ENCODE measurements around the gene CACNA1A. TPM values are rescaled to one million over a fixed set of nuclear protein-coding genes. Genes with fewer than 3 reads are reported as not detected.

CACNA1A gene
- total and polyA plus RNA-seq, 2 of the 4 experiments (the other 2 are of a cell fraction): 5.9 to 15.0 TPM

- H4K5ac ChIP-seq (ENCODE audit: low read depth, low read length): no peak overlapping the region
- DNase-seq (no peak), ATAC-seq (ENCODE audit: low read depth) (no peak)
- H2BK20ac ChIP-seq (ENCODE audit: low read depth, low read length): no peak overlapping the region
- intact Hi-C loops (cut with micrococcal nuclease): no loop called here
- no peak overlapping the region; the same call in 1 of the 2 replicates for H2AK5ac ChIP-seq (ENCODE audit: low read depth, low read length)
- H2BK15ac ChIP-seq (ENCODE audit: low read depth, low read length): no peak overlapping the region
- H2BK120ac ChIP-seq (ENCODE audit: low read depth, low read length): no peak overlapping the region
- no peak overlapping the region for H3K4me3 ChIP-seq (ENCODE audit: insufficient read depth, low read depth, low read length)
- no peaks in the 10 kb centered on the region for H3K4me1 ChIP-seq (ENCODE audit: control insufficient read depth, insufficient read depth, low read length)
- H3K9me1 ChIP-seq (ENCODE audit: insufficient read depth, low read length): no peaks in the 10 kb centered on the region
- ChIA-PET POLR2A (ENCODE audit: unreplicated experiment) (interaction anchor here (0.6 kb wide), 1 partner anchor 14 kb away, joined by 3 read pairs; no protein-coding TSS in a partner anchor), CTCF (no interaction called here)
- H3K4me2 ChIP-seq (ENCODE audit: low read depth, low read length): no peak overlapping the region
- H3K9me3 ChIP-seq (ENCODE audit: control insufficient read depth, insufficient read depth, low read length): no peaks in the 10 kb centered on the region
- H2AFZ ChIP-seq (replicated peaks; ENCODE audit: low read length, poor library complexity): no peak overlapping the region
- H2AK9ac ChIP-seq (replicated peaks; ENCODE audit: low read depth, low read length, poor library complexity): no peak overlapping the region
- no peak overlapping the region for H2BK5ac ChIP-seq (ENCODE audit: low read depth, low read length, poor library complexity, severe bottlenecking)
- H3K56ac ChIP-seq (ENCODE audit: extremely low read depth, insufficient read depth, low read length): no peak overlapping the region
- 86% methylated on average over 14 of the region's 19 CpGs; no CpG with 5 or more reads in 1 of the 2 experiments for WGBS, 2 experiments (ENCODE audit: extremely low coverage in 2 of 2, insufficient read length in 1 of 2)
- no peaks in the 10 kb centered on the region for H4K20me1 ChIP-seq (ENCODE audit: insufficient read depth, low read length)
- H3K4ac ChIP-seq (ENCODE audit: low read depth, low read length): no peak overlapping the region
- H4K91ac ChIP-seq (ENCODE audit: insufficient read depth, low read depth, low read length): no peak overlapping the region
- no peak overlapping the region for H3K14ac ChIP-seq (replicated peaks; ENCODE audit: low read depth, low read length)
- no peak overlapping the region for H3K9ac ChIP-seq (ENCODE audit: low read depth, low read length)
- peaks cover 2% of the 10 kb centered on the region; the same call in 1 of the 2 replicates for H3K36me3 ChIP-seq (ENCODE audit: control insufficient read depth, insufficient read depth, low read length)
- no peak overlapping the region for H3K23ac ChIP-seq (ENCODE audit: low read depth, low read length)
- H3K18ac ChIP-seq (ENCODE audit: low read depth, low read length): no peak overlapping the region
- no peak overlapping the region for H4K8ac ChIP-seq (ENCODE audit: low read depth in 2 of 2, low read length in 2 of 2)
- no TSS peak for BruUV-seq (replicated peaks)
- dilution Hi-C loops (cut with HindIII; ENCODE audit: low sequenced_read_pairs, unreplicated experiment): no loop called here
- TF ChIP-seq POLR2A (IDR thresholded peaks at IDR 0.05; ENCODE audit: low read depth, low read length) (no peak), CEBPB (IDR thresholded peaks at IDR 0.05; ENCODE audit: low read depth, low read length) (no peak), CTCF (conservative IDR thresholded peaks at IDR 0.05; ENCODE audit: low read depth, low read length) (no peak), SMC3 (IDR thresholded peaks at IDR 0.05; ENCODE audit: low read depth, low read length) (no peak), RCOR1 (IDR thresholded peaks at IDR 0.05; ENCODE audit: insufficient replicate concordance, low read length) (no peak), RFX5 (IDR thresholded peaks at IDR 0.05; ENCODE audit: low read depth, low read length) (no peak), BHLHE40 (IDR thresholded peaks at IDR 0.05; ENCODE audit: low read depth, low read length) (no peak), MAZ (IDR thresholded peaks at IDR 0.05; ENCODE audit: borderline replicate concordance, low read depth, low read length) (no peak), FOS (IDR thresholded peaks at IDR 0.05; ENCODE audit: low read depth, low read length) (no peak), MAFK (IDR thresholded peaks at IDR 0.05; ENCODE audit: low read depth, low read length) (no peak)
- no peak overlapping the region for H3K27ac ChIP-seq (ENCODE audit: insufficient read depth, low read length)
- in situ Hi-C loops (cut with MboI; ENCODE audit: low sequenced_read_pairs): no loop called here
- no peaks in the 10 kb centered on the region for H3K79me1 ChIP-seq (ENCODE audit: low read depth in 1 of 2, low read length in 2 of 2)
- no peaks in the 10 kb centered on the region for H3K27me3 ChIP-seq (ENCODE audit: control insufficient read depth, insufficient read depth, low read length)
Measured at GRCh38 chr19:13214036-13214730, 292.1 kb downstream of the CACNA1A start.

Measured in IMR-90 (cell line).